GM18907 (cell line): ENCODE measurements around the gene TMEM35A.
"Not testable (repeated sequence)": the region's sequence is repeated elsewhere in the genome, so short reads cannot be mapped to it uniquely, and the experiment has no call there.

Experiments used
- ATAC-seq: cut with Tn5 transposase; IDR thresholded peaks from one replicate; pipeline ENCODE4 v1.9.1; 2021; ENCODE audit warnings: mild to moderate bottlenecking, moderate library complexity; ENCODE audit not compliant: unreplicated experiment

The TMEM35A gene, protein sequence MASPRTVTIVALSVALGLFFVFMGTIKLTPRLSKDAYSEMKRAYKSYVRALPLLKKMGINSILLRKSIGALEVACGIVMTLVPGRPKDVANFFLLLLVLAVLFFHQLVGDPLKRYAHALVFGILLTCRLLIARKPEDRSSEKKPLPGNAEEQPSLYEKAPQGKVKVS

GRCh38 chrX:101078716-101079598 is at the start of gene TMEM35A:
Gene TMEM35A (plus strand): TSS chrX:101078879. CDS start chrX:101079003, 124 bp downstream.
- ATAC-seq, result no peak

DNA sequence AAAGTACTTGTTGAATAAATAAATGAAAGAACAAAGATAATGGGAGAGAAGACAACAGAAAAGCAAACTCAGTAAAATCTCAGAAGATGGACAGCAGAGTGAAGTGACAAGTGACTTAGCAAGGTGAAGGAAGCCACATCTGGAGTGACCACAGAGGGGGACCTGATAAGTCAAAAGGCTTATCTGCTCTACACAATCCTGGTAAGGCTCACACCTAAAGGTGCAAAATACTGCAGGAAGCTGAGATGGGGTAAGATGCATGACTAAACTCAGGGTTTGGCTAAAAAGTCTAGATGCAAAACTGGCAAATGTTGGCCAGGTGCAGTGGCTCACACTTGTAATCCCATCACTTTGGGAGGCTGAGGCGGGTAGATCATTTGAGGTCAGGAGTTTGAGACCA is 49.0 kb upstream of the TMEM35A start:
- no peak for ATAC-seq

- no peak for ATAC-seq
Measured at GRCh38 chrX:101037231-101037630, 41.4 kb upstream of the TMEM35A start.

- no peak for ATAC-seq
Measured at GRCh38 chrX:101040197-101040596, 38.5 kb upstream of the TMEM35A start.

DNA sequence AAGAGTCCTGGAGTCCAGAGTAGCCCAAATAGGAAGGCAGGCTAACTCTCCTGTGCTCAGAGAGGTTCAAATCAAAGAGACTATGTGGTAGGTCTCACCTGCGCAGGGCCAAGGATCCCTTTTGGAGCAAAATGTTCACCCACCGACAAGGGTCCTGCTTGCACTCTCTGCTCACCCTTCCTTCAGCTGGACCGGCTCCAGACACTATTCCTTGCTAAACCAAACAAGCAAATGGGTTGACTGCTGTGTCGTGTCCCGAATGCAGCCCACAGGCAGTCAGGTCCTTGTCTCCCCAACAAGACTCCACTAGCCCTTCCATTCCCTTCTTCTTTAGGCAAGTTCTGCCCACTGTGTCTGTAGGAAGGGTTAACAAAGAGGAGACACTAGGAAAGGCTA is 27.5 kb upstream of the TMEM35A start:
- ATAC-seq, result no peak

DNA sequence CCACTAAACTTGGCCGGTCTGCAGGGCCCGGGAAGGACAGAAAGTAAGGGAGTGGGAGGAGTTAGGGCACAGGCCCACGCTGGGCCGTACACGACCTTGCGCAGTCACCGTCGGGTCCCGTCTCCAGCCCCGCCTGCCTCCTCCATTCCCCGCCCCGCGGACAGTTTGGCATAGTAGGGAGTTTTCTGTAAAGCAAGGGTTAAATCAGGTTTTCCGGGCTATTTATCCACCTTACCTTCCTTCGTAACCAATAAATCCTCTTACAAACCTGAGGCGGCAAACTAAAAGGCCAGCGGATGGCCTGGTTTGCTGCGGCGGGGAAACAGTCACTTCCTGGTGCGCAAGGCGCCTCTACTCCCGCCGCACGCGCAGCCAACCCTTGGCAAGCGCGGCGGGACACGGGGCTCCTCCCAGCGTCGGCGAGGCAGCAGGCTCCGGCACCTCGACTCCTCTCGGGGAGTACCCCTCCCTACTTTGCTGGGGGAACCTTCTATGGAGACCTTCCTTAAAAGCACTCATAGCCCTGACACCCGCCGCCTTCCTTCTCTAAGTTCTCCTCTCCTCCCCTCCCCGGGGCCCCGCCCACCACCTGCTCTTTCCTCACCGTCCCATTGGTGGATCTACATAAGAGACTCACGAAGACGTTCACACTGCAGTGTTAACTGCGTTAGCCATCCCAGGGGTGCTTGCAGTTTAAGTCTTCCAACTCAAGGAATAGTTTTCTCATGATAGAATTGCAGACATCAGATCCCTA is 27.0 kb upstream of the TMEM35A start, which contains the start of gene TRMT2B:
TSS of gene TRMT2B (minus strand) at position 563 of the 754 bp plus-strand sequence. CDS start 9,822 bp downstream, outside the sequence.
- ATAC-seq, result peak; percentile 96

- not testable (repeated sequence) for ATAC-seq
Measured at GRCh38 chrX:101056551-101056950, 22.1 kb upstream of the TMEM35A start.

DNA sequence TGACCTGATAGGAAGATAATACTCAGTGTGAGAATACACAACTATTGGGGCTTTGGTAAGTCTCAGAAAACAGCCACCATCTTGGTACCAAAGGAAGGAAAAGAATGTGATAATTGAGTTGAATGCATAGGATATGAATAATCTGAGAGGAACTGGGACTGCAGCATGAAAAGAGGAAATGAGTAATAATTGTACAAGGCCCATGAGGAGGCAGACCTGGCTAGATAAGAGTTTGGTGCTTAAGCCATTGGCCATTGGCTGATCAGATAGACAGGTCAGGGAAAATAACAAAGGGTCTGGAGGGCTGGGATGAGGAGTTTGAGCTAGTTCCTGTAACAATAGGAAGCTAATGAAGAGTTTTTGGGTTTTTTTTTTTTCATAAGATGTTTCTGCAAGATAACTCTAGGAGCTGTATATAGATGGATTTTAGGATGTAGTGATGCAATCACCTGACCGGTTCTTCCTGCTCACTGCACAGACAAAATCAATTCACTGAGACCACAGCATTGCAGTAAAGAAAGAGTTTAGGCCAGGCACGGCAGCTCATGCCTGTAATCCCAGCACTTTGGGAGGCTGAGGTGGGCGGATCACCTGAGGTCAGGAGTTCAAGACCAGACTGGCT is 21.5 kb upstream of the TMEM35A start:
- ATAC-seq, result peak; percentile 91

- no peak for ATAC-seq
Measured at GRCh38 chrX:101062176-101062575, 16.5 kb upstream of the TMEM35A start.

GRCh38 chrX:101071582-101071981 is 7.1 kb upstream of the TMEM35A start:
- ATAC-seq, result no peak

- no peak for ATAC-seq
Measured at GRCh38 chrX:101079736-101080270, 1.1 kb downstream of the TMEM35A start.

- no peak for ATAC-seq
Measured at GRCh38 chrX:101080326-101081124, 1.8 kb downstream of the TMEM35A start.

- no peak for ATAC-seq
Measured at GRCh38 chrX:101081231-101081630, 2.6 kb downstream of the TMEM35A start.

DNA sequence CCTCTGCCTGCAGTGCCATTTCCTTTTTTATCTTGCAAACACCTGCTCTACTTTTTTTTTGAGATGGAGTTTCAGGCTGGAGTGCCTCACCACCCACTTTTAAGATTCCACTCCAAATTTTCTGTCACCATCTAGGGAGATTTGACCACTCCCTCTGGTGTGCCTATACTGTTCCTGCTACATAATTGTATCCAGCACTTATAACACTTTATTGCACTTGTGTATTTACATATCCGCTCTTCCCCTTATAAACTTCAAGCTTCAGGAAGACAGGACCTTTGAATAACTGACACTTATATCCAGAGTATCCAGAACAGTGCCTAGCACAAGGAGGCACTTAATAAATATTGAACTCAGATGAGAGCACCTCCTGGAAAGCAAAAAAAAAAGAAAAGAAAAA is 13.1 kb downstream of the TMEM35A start:
- ATAC-seq, result no peak

- ATAC-seq, result peak; percentile 99
Measured at GRCh38 chrX:101097546-101098453, 19.1 kb downstream of the TMEM35A start, which contains the start of gene CENPI. Gene CENPI (plus strand): TSS chrX:101098204. CDS start chrX:101101071, 2,867 bp downstream.

DNA sequence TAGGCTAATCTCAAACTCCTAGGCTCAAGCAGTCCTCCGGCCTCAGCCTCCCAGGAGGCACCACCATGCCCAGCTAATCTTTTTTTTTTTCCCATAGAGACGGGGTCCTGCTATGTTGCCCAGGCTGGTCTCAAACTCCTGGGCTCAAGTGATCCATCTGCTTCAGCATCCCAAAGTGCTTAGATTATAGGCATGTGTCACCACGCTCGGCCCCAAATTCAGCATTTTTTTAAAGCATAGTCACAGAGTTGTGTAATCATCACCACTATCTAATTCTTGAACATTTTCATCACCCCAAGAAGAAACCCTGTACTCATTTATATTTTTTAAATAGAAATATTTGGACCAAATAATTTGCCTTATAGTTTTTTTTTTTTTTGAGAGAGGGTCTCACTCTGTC is 29.6 kb downstream of the TMEM35A start:
- ATAC-seq, result no peak

DNA sequence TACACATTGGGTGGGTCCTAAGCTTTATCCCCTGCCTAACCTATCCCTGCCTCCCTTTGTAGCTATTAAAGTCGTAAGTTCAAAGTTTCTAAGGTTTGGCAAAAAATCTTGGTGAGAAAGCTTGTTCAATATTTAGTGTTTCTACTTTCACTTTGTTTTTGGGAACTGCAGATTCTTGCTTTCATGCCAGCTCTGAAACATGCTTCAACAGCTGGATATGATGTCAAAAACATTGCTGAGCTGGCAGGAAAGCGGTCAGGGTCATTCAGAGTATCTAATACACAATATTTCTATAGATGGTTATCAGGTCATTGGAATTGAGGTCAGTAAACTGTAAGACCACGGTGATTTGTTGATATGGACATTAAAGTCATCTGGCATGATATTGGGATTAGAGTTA is 39.0 kb downstream of the TMEM35A start:
- no peak for ATAC-seq

GRCh38 chrX:101136235-101136634 is 57.6 kb downstream of the TMEM35A start:
- ATAC-seq, result no peak
